GM06990 (cell line): ENCODE results near the gene TRIP11.

Experiments
- DNase-seq: peaks from one replicate; pipeline ENCODE4 v3.0.0-alpha.2; 2011; ENCODE audit not compliant: insufficient read length; ENCODE audit errors: extremely low read depth
- H3K27me3 ChIP-seq: replicated peaks from 2 replicates; pipeline ENCODE4 v1.6.0; 2011; ENCODE audit warnings: low read length; ENCODE audit not compliant: control insufficient read depth, insufficient read depth
- H3K36me3 ChIP-seq: 2 replicates; pipeline ENCODE4 v1.5.1; 2011; ENCODE audit warnings: low read length; ENCODE audit not compliant: control insufficient read depth, insufficient read depth
- H3K4me3 ChIP-seq: replicated peaks from 2 replicates; pipeline ENCODE4 v1.5.1; 2011; ENCODE audit warnings: low read depth, mild to moderate bottlenecking, control low read depth, low read length
- TF ChIP-seq, protein P1 (sequence below): IDR thresholded peaks from 2 replicates; pipeline ENCODE4 v1.5.1; 2011; ENCODE audit warnings: low read length, control low read depth, mild to moderate bottlenecking, inconsistent platforms; ENCODE audit not compliant: insufficient read depth, poor library complexity, severe bottlenecking

The TRIP11 gene

DNA sequence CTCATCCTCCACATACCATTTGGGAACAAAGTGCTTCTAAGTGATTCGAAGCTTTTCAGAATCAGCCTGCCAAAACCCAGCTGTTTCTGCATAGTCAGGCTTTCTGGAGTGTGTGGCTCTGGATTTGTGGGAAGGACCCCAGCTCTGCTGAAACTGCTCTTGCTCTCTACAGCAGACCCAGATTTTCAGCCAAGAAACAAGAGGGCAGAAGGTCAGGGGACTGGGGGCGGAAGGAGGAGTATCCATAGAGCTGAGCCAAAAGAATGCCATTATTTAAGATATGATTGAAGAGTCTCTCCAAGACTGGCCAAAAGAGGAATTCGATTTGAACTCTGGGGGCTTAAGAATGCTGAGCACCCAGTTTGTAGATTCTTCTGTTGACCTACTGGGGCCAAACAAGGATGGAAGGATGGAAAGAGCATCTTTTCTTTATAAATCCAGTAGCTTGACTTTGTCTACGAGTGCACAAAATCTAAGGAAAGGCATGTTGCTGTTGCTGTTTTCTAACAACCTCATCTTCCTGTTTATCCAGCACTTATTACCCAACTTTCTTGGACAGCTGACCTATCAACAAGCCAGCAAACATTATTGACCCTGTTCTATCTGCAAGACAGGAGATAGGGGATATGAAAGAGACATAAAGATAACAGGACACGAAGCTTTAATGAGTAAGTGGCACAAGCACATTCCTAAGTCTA, 121.5 kb downstream of the TRIP11 start:
- Histone ChIP-seq H3K27me3 (no peaks in the 10 kb centered on the region), H3K36me3 (no peaks in the 10 kb centered on the region), H3K4me3 (no peak overlapping the region)
- no peak for DNase-seq
- TF ChIP-seq, protein P1, sequence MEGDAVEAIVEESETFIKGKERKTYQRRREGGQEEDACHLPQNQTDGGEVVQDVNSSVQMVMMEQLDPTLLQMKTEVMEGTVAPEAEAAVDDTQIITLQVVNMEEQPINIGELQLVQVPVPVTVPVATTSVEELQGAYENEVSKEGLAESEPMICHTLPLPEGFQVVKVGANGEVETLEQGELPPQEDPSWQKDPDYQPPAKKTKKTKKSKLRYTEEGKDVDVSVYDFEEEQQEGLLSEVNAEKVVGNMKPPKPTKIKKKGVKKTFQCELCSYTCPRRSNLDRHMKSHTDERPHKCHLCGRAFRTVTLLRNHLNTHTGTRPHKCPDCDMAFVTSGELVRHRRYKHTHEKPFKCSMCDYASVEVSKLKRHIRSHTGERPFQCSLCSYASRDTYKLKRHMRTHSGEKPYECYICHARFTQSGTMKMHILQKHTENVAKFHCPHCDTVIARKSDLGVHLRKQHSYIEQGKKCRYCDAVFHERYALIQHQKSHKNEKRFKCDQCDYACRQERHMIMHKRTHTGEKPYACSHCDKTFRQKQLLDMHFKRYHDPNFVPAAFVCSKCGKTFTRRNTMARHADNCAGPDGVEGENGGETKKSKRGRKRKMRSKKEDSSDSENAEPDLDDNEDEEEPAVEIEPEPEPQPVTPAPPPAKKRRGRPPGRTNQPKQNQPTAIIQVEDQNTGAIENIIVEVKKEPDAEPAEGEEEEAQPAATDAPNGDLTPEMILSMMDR, result no peak
